NCI-H1694 treated with DMSO at 0.1 percent for 48 hours (cell line): ENCODE measurements around the gene UBE2R2.

Source experiments
- DNase-seq: peaks from one replicate; lab custom pipeline; 2025; lab: John Stamatoyannopoulos, UW

UBE2R2 gene

DNA sequence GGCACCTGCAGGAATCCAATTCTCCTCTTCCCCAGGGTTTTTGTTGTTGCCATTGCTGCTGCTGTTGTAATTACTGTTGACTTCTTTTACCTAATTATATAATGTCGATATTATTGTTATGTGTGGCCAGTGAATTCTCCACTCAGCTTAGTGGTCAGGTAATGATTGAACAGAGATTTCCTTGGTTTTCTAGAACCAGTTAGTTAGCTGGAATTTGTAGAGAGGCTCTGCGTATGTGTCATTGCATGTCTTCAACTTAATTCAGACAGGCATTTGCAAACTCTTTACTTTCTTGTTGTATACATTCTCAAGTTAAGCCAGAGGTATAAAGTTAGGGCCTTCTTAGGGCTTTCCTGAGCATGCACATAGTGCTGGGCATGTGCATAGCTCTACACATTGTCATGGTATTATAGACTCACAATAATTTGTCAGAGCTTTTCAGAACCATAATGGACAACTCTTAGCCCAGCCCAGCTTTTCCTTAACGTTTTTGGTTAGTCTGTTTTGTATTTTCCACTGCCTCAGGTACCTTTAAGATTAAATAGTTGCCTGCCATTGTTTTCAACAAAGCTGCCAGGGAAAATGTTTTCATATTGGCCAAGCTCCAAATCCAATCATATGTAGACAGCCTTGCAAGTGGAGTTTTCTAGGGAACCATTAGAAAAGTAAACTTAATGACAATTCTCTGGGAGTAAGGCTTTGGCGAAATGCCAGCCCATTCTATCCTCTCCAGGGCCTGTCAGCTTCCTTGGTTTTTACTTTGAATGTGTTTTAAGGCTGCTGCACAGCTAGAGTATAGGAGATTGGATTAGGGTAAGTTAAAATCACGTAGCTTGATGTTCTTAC, 68.1 kb downstream of the UBE2R2 start:
- DNase-seq: no peak

- no peak for DNase-seq
These were observed 69.0 kb downstream of the UBE2R2 start for GRCh38 chr9:33885948-33886347.

DNA sequence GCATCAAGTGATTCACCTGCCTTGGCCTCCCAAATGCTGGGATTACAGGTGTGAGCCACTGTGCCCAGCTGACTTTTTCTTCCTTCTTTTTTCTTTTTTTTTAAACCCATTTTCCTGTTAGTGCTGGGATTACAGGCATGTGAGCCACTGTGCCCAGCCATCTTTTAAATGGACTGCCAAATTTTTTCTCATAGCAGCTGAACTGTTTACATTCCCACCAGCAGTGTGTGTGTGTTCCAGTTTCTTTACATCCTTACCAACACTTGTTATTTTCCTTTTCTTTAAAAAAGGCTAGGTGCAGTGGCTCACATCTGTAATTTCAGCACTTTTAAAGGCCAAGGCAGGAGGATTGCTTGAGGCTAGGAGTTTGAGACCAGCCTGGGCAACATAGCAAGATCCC, 76.9 kb downstream of the UBE2R2 start:
- DNase-seq: no peak

DNA sequence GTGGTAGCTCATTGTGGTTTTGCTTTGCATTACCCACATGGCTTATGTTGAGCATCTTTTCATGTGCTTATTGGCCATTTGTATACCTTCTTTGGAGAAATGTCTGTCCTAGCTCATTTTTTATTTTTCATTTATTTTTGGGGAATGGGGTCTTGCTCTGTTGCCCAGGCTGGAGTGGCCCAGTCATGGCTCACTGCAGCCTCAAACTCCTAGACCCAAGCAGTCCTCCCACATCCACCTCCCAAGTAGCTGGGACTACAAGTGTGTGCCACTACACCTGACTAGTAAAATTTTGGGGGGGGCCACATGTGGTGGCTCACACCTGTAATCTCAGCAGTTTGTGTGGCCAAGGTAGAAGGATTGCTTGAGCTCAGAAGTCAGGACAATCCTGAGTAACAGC, 77.4 kb downstream of the UBE2R2 start:
- no peak for DNase-seq

- DNase-seq: no peak
These were observed 86.3 kb downstream of the UBE2R2 start for GRCh38 chr9:33903157-33903780.

- DNase-seq: no peak
These were observed 88.2 kb downstream of the UBE2R2 start for GRCh38 chr9:33905137-33905536.

DNA sequence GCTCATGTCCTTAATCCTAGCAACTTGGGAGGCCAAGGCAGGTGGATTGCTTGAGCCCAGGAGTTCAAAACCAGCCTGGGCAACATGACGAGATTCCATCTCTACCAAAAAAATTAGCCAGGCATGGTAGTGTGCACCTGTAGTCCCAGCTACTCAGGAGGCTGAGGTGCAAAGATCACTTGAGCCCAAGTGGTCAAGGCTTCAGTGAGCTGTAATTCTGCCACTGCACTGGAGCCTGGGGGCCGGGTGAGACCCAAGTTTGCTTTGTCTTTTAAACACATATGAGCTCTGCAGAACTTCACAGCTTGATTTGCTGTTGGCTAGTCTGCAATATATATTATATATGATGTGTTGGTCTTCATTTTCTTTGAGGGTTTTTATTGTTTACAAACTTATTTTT, 89.8 kb downstream of the UBE2R2 start:
- no peak for DNase-seq

DNA sequence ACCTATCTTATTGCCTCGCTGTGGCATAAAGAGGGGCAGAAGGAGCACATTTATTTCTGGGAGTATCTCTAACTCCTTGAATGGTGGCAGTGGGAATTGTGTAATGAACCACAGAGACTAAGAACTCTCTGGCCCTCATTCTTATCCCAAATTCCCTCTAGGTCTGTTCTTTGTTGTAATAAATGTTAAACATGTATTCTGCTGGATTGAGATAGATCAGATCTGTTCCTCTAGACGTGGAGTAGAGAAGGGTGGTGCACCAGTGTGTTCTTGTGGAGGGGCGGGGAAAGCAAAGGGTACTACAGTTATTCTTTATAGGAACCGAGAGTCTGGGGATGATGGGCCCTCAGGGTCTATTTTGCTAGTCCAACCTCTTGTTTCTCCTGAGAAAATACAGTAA, 90.4 kb downstream of the UBE2R2 start:
- no peak for DNase-seq

DNA sequence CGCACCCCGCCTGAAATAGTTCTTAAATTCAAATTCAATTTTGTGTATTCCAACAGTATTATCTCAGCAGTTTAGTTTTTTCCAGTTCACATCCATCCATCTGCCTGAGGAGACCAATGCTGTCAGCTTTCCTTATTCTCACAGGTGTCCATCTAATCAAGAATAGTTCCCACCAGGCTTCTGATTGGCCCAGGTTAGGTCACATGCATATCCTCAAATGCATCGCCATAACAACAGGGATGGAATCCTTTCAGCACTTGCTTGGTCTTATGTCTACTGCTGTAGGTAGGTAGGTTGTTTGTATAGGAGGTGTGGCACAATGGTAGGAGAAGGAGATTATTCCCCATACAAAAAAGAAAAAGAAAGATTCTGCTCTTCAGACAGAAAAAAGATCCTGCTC, 91.2 kb downstream of the UBE2R2 start:
- DNase-seq: no peak

- no peak for DNase-seq
These were observed 91.8 kb downstream of the UBE2R2 start for GRCh38 chr9:33908749-33909148.

DNA sequence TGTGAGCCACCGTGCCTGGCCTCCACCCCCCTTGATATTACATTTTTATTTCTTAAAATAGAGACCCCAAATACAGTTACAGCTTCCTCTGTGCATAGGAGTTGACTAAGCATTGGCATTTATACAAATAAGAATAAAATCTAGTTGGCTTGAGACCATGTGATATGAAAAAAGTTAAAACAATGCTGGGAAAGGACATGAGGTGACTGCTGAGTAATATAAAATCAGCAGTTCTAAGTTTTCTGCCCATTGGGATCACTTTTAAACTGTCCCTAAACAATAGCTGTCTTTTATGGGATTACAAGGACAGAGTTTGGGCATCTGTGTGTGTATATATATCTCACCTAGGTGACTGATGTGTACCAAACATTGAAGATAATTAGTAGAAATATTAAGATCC, 96.6 kb downstream of the UBE2R2 start:
- DNase-seq: no peak

GRCh38 chr9:33914887-33915628, 98.1 kb downstream of the UBE2R2 start:
- DNase-seq: no peak

DNA sequence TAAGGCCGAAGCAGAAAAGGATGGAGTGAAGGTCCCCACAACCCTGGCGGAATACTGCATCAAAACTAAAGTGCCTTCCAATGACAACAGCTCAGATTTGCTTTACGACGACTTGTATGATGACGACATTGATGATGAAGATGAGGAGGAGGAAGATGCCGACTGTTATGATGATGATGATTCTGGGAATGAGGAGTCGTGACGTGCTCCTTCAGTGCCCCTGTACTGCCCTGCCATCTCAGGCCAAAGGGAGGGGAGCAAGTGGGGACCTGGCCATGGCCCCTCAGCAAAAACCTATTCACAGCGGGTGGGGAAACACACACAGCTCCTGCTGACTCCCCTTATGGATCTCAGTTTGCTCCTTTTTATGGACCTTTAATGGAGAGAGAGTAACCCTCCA, 100.1 kb downstream of the UBE2R2 start:
- no peak for DNase-seq

GRCh38 chr9:33919276-33919897, 102.4 kb downstream of the UBE2R2 start:
- DNase-seq: no peak

DNA sequence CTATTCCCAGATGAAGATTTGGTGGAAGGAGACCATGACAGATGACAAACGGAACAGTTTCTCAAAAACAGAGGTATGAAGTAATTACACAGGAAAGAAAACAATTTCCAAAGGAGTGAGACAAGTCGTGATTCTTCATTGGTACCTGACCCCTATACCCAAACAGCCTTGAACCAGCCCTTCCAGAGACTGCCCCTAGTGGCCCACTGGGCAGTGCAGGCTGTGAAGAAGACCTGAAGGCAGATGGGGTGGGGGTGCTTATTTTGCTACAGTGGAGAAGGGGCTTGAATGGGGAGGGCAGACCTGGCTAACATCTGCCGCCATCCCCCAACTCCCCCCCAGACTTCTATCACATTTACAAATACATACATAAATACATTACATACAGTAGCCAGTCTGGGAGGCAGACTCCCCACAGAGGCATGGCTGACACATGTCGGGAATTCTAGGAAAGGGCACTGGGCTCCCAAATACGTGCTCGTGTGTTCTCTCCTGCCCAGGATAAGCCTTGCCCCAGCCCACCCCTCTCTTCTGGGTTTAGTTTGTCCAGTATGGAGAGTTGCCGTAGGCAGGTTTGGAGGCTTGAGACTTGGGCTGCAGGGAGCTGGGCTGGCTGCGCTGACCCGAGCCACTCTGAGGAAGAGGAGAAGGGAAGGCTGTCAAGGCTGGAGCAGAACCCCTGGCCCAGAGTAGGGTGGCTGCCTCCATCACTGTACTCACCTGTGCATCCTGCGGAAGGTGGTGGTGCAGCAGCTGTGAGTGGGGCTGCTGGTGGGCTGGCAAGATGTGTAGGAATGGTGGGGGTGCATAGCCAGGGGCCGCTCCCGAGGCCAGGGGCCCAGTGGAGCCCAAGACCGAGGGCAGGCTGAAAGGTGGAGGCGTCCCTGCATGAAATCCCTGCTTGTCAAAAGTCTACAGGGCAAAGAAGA, 105.3 kb downstream of the UBE2R2 start:
- DNase-seq: peak; percentile 3

- no peak for DNase-seq
These were observed 106.1 kb downstream of the UBE2R2 start for GRCh38 chr9:33923079-33923478.

DNA sequence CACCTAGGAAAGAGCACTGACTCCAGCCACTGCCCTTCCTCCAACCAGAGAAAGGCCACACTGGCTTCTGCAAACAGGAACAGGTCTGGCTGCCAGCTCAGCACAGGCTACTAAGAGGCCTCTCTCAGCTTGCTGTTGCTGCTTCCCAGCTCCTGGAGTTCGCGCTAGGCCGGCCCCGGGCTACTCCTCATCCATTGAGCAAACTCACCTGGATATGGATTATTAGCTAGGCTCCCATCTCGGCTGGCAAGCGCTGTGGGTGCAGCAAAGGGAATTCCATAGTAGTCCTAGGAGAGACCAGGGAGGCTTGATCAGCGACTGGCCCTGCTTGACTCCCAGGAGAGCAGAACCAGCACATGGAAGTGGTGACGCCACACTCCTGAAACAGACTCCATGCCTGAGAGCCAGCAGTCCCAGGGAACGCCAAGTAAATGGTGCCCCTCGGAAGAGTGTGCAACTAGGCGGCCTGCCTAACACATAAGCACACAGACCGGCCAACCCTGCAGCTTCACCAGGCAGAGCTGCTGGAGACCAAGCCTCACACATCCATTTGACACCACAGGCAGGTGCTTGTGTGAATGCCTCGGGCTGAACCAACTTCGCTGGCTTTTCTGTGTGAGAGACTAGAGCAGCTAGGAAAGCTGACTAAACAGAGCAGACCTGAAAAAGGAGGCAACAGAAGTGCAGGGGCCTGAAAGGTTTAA, 107.2 kb downstream of the UBE2R2 start:
- DNase-seq: no peak

- peak; percentile 63 for DNase-seq
These were observed 108.2 kb downstream of the UBE2R2 start for GRCh38 chr9:33924978-33925797.

GRCh38 chr9:33926746-33927485, 110.0 kb downstream of the UBE2R2 start:
- DNase-seq: no peak
